GM23248 (cell line): ENCODE data around the gene TMEM132C. TPM values are rescaled to one million over a fixed set of nuclear protein-coding genes. Genes with fewer than 3 reads are reported as not detected.
"Not testable (repeated sequence)": the region's sequence is repeated elsewhere in the genome, so short reads cannot be mapped to it uniquely, and the experiment has no call there.

Experiments used
- DNase-seq: peaks from one replicate; pipeline ENCODE4 v3.0.0-alpha.2; 2015
- H2AFZ ChIP-seq: fragments of 200-600 bp; sonication (generic); 2 replicates; pipeline ENCODE4 v1.6.1; 2016; ENCODE audit warnings: antibody characterized with exemption
- H3F3A ChIP-seq: fragments of 200-600 bp; sonication (generic); 2 replicates; pipeline ENCODE4 v1.6.1; 2016; ENCODE audit warnings: mild to moderate bottlenecking, antibody characterized with exemption, mixed run types; ENCODE audit not compliant: insufficient read depth
- H3K27ac ChIP-seq: fragments of 200-600 bp; sonication (generic); 2 replicates; pipeline ENCODE4 v1.5.1; 2016; ENCODE audit warnings: mild to moderate bottlenecking
- H3K27me3 ChIP-seq: fragments of 200-600 bp; sonication (generic); replicated peaks from 2 replicates; pipeline ENCODE4 v1.6.1; 2016; ENCODE audit warnings: mild to moderate bottlenecking; ENCODE audit not compliant: insufficient read depth
- H3K36me3 ChIP-seq: fragments of 200-600 bp; sonication (generic); 2 replicates; pipeline ENCODE4 v1.6.1; 2016; ENCODE audit warnings: low read depth, mild to moderate bottlenecking
- H3K4me1 ChIP-seq: fragments of 200-600 bp; sonication (generic); 2 replicates; pipeline ENCODE4 v1.6.1; 2016; ENCODE audit warnings: mild to moderate bottlenecking; ENCODE audit not compliant: insufficient read depth
- H3K4me2 ChIP-seq: fragments of 200-600 bp; sonication (generic); one replicate; pipeline ENCODE4 v1.6.1; 2016; ENCODE audit warnings: mild to moderate bottlenecking; ENCODE audit not compliant: unreplicated experiment
- H3K4me3 ChIP-seq: fragments of 200-600 bp; sonication (generic); 2 replicates; pipeline ENCODE4 v1.5.1; 2016; ENCODE audit warnings: mild to moderate bottlenecking
- H3K79me2 ChIP-seq: fragments of 200-600 bp; sonication (generic); 2 replicates; pipeline ENCODE4 v1.6.1; 2016; ENCODE audit warnings: mild to moderate bottlenecking; ENCODE audit not compliant: insufficient read depth
- H3K9ac ChIP-seq: fragments of 200-600 bp; sonication (generic); 2 replicates; pipeline ENCODE4 v1.6.1; 2016; ENCODE audit warnings: mild to moderate bottlenecking
- H3K9me2 ChIP-seq: fragments of 200-600 bp; sonication (generic); 2 replicates; pipeline ENCODE4 v1.6.1; 2016; ENCODE audit warnings: mixed run types, mild to moderate bottlenecking, moderate library complexity; ENCODE audit not compliant: insufficient read depth
- H3K9me3 ChIP-seq: fragments of 200-600 bp; sonication (generic); one replicate; pipeline ENCODE4 v1.6.1; 2017; ENCODE audit warnings: low read depth
- H4K20me1 ChIP-seq: fragments of 200-600 bp; sonication (generic); 2 replicates; pipeline ENCODE4 v1.6.0; 2016; ENCODE audit not compliant: insufficient read depth
- EZH2 ChIP-seq: fragments of 200-600 bp; sonication (generic); IDR thresholded peaks from 2 replicates; pipeline ENCODE4 v1.6.1; 2018; ENCODE audit warnings: antibody characterized with exemption, mild to moderate bottlenecking; ENCODE audit not compliant: insufficient read depth, poor library complexity, severe bottlenecking
- EZH2phosphoT487 ChIP-seq: fragments of 200-600 bp; sonication (generic); IDR thresholded peaks from 2 replicates; pipeline ENCODE4 v1.6.1; 2018; ENCODE audit warnings: antibody characterized with exemption, moderate library complexity, mild to moderate bottlenecking, low read depth; ENCODE audit not compliant: insufficient read depth
- WGBS, 2 experiments: methylation state at CpG; one replicate each; pipeline ENCODE4 v1.1.6; 2015 to 2017; ENCODE audit warnings: low lambda C conversion rate in 2 of 2, low coverage in 1 of 2; ENCODE audit errors: missing lambda C conversion rate in 2 of 2; 5-methylcytosine and 5-hydroxymethylcytosine counted together
- in situ Hi-C: fragments of 300-500 bp; cut with MboI; formaldehyde crosslinking; loops from 2 replicates; pipeline ENCODE4 v1.15.0; 2020
- polyA plus RNA-seq: library from polyadenylated mRNA; unstranded; fragments of >200 nt; fragmentation: Nextera tagmentation; extraction: Ambion mirVana; gene quantifications from 2 replicates; pipeline ENCODE4 v1.2.1, GENCODE V29; 2016
- total RNA-seq: library from RNA; depleted of rRNA; stranded (reverse); fragments of >200 nt; shearing (Covaris generic); gene quantifications from 2 replicates; pipeline ENCODE4 v1.2.3, GENCODE V29; 2014

TMEM132C gene
- total and polyA plus RNA-seq, 2 experiments from 2014 or later: not detected

GRCh38 chr12:128594521-128594920 lies 327.6 kb downstream of the TMEM132C start:
- no peaks in the 10 kb centered on the region for H3F3A ChIP-seq
- H3K27me3 ChIP-seq: no peaks in the 10 kb centered on the region
- WGBS, 2 experiments: 22% methylated on average over 7 of the region's 7 CpGs
- no peak overlapping the region for H2AFZ ChIP-seq
- no peak for TF ChIP-seq EZH2phosphoT487
- TF ChIP-seq EZH2: no peak
- H3K4me3 ChIP-seq: no peak overlapping the region
- no peaks in the 10 kb centered on the region for H3K9me3 ChIP-seq
- no peak overlapping the region for H3K27ac ChIP-seq
- no peaks in the 10 kb centered on the region for H3K9me2 ChIP-seq
- no peaks in the 10 kb centered on the region for H4K20me1 ChIP-seq
- in situ Hi-C loops: no loop called here
- no peaks in the 10 kb centered on the region for H3K79me2 ChIP-seq
- no peak overlapping the region for H3K4me2 ChIP-seq
- no peaks in the 10 kb centered on the region for H3K4me1 ChIP-seq
- no peak for DNase-seq
- no peaks in the 10 kb centered on the region for H3K36me3 ChIP-seq
- H3K9ac ChIP-seq: no peak overlapping the region

GRCh38 chr12:128595609-128596008 lies 328.6 kb downstream of the TMEM132C start:
- H3K4me2 ChIP-seq: no peak overlapping the region
- no peak for DNase-seq
- H3K9me2 ChIP-seq: no peaks in the 10 kb centered on the region
- no peak overlapping the region for H3K27ac ChIP-seq
- H3K27me3 ChIP-seq: no peaks in the 10 kb centered on the region
- no peaks in the 10 kb centered on the region for H3K4me1 ChIP-seq
- TF ChIP-seq EZH2: no peak
- no peaks in the 10 kb centered on the region for H3K9me3 ChIP-seq
- H3K79me2 ChIP-seq: no peaks in the 10 kb centered on the region
- WGBS, 2 experiments: 50 to 53% methylated on average over 8 of the region's 8 CpGs
- H3K36me3 ChIP-seq: no peaks in the 10 kb centered on the region
- H3K9ac ChIP-seq: no peak overlapping the region
- H3F3A ChIP-seq: no peaks in the 10 kb centered on the region
- no peaks in the 10 kb centered on the region for H4K20me1 ChIP-seq
- H3K4me3 ChIP-seq: no peak overlapping the region
- in situ Hi-C loops: no loop called here
- no peak overlapping the region for H2AFZ ChIP-seq

- WGBS, 2 experiments: 6 to 18% methylated on average over 6 of the region's 6 CpGs
These were observed 333.9 kb downstream of the TMEM132C start for GRCh38 chr12:128600886-128601285.

GRCh38 chr12:128603573-128604115 lies 336.7 kb downstream of the TMEM132C start:
- 12% methylated on average over 4 of the region's 4 CpGs for WGBS, 2 experiments
- Histone ChIP-seq H2AFZ (no peak overlapping the region), H3K9ac (no peak overlapping the region), H3K9me3 (no peaks in the 10 kb centered on the region), H3K4me2 (no peak overlapping the region), H3K4me1 (no peaks in the 10 kb centered on the region), H3K9me2 (no peaks in the 10 kb centered on the region), H3K27ac (no peak overlapping the region), H3K36me3 (no peaks in the 10 kb centered on the region), H3K4me3 (no peak overlapping the region), H3K27me3 (no peaks in the 10 kb centered on the region), H3F3A (no peaks in the 10 kb centered on the region), H4K20me1 (no peaks in the 10 kb centered on the region), H3K79me2 (no peaks in the 10 kb centered on the region)
- in situ Hi-C loops: no loop called here
- TF ChIP-seq EZH2phosphoT487 (no peak), EZH2 (no peak)
- no peak for DNase-seq

More at GRCh38 chr12:128600886-128601285, 333.9 kb downstream of the TMEM132C start:
- H3K4me1 ChIP-seq: no peaks in the 10 kb centered on the region
- no peaks in the 10 kb centered on the region for H3K9me3 ChIP-seq
- no peaks in the 10 kb centered on the region for H3K27me3 ChIP-seq
- TF ChIP-seq EZH2phosphoT487: no peak
- no peak for TF ChIP-seq EZH2
- H3K79me2 ChIP-seq: no peaks in the 10 kb centered on the region
- H3K9ac ChIP-seq: no peak overlapping the region
- H3K27ac ChIP-seq: no peak overlapping the region
- H2AFZ ChIP-seq: no peak overlapping the region
- in situ Hi-C loops: no loop called here
- no peaks in the 10 kb centered on the region for H3F3A ChIP-seq
- no peak for DNase-seq
- no peaks in the 10 kb centered on the region for H3K9me2 ChIP-seq
- no peaks in the 10 kb centered on the region for H4K20me1 ChIP-seq
- H3K36me3 ChIP-seq: no peaks in the 10 kb centered on the region
- H3K4me3 ChIP-seq: no peak overlapping the region
- H3K4me2 ChIP-seq: no peak overlapping the region

GRCh38 chr12:128604219-128604618 lies 337.2 kb downstream of the TMEM132C start:
- H3K4me1 ChIP-seq, H3K79me2 ChIP-seq, H3K36me3 ChIP-seq, DNase-seq, H3K4me3 ChIP-seq, H3F3A ChIP-seq, H3K4me2 ChIP-seq, in situ Hi-C loops, H2AFZ ChIP-seq, H4K20me1 ChIP-seq, H3K9me2 ChIP-seq, H3K9ac ChIP-seq, H3K27me3 ChIP-seq, H3K27ac ChIP-seq, H3K9me3 ChIP-seq: not testable (repeated sequence)
- WGBS, 2 experiments: 0 to 8% methylated on average over 1 of the region's 1 CpG
